ENCODE data around the gene RETREG1. TPM values are rescaled to one million over a fixed set of nuclear protein-coding genes. Genes with fewer than 3 reads are reported as not detected.
A peak's percentile ranks its signal among the peaks of the same experiment; 100 is the strongest.

The RETREG1 gene, protein sequence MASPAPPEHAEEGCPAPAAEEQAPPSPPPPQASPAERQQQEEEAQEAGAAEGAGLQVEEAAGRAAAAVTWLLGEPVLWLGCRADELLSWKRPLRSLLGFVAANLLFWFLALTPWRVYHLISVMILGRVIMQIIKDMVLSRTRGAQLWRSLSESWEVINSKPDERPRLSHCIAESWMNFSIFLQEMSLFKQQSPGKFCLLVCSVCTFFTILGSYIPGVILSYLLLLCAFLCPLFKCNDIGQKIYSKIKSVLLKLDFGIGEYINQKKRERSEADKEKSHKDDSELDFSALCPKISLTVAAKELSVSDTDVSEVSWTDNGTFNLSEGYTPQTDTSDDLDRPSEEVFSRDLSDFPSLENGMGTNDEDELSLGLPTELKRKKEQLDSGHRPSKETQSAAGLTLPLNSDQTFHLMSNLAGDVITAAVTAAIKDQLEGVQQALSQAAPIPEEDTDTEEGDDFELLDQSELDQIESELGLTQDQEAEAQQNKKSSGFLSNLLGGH
- total RNA-seq (2014; rRNA removed; shearing (Covaris generic)) = 2.2 and 2.3 TPM in 2 replicates
- polyA plus RNA-seq (2016; fragmentation: Nextera tagmentation; extraction: Ambion mirVana) = 3.6 and 3.8 TPM in 2 replicates
- long read RNA-seq, partial matches to known transcripts = 0 of 1 reads
- long read RNA-seq, other reads (novel, unspliced or antisense) = 0 of 1 reads

- Mint-ChIP-seq H3K9me3 (no peaks in the 10 kb centered on the region; the same call in 2 of the 3 replicates), H3K36me3 (ENCODE audit: low read depth) (no peaks in the 10 kb centered on the region; the same call in 2 of the 3 replicates), H3K4me1 (peaks cover 9% of the 10 kb centered on the region), H3K27me3 (ENCODE audit: insufficient read depth, low read depth, poor library complexity) (peaks cover 16% of the 10 kb centered on the region), H3K27ac (no peak within 1 kb of the TSS), H3K4me3 (peak within 1 kb of the TSS; percentile 83)
- DNase-seq (ENCODE audit: low spot score) = peak; percentile 69
- no peak within 1 kb of the TSS for H3K27ac ChIP-seq (ENCODE audit: low read depth)
- no peaks in the 10 kb centered on the region for H4K20me1 ChIP-seq (replicated peaks; ENCODE audit: insufficient read depth)
- H3K27me3 ChIP-seq (ENCODE audit: insufficient read depth) = peaks cover 57% of the 10 kb centered on the region
- peaks cover 7% of the 10 kb centered on the region for H3F3A ChIP-seq (replicated peaks; ENCODE audit: low read depth)
- H3K36me3 ChIP-seq (ENCODE audit: insufficient read depth) = no peaks in the 10 kb centered on the region
- TF ChIP-seq ZNF331 (CRISPR knock-in tag; IDR thresholded peaks at IDR 0.05; ENCODE audit: low read depth) (no peak), EZH2 (IDR thresholded peaks at IDR 0.05; ENCODE audit: low read depth, unreplicated experiment) (no peak), CREB1 (CRISPR knock-in tag; IDR thresholded peaks at IDR 0.05; ENCODE audit: low read depth) (no peak), JUNB (IDR thresholded peaks at IDR 0.05; ENCODE audit: unreplicated experiment) (no peak), ZNF462 (CRISPR knock-in tag; IDR thresholded peaks at IDR 0.05) (no peak), ZNF114 (CRISPR knock-in tag; IDR thresholded peaks at IDR 0.05) (no peak)
- TF ChIP-seq, protein P1, sequence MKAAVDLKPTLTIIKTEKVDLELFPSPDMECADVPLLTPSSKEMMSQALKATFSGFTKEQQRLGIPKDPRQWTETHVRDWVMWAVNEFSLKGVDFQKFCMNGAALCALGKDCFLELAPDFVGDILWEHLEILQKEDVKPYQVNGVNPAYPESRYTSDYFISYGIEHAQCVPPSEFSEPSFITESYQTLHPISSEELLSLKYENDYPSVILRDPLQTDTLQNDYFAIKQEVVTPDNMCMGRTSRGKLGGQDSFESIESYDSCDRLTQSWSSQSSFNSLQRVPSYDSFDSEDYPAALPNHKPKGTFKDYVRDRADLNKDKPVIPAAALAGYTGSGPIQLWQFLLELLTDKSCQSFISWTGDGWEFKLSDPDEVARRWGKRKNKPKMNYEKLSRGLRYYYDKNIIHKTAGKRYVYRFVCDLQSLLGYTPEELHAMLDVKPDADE (IDR thresholded peaks at IDR 0.05) = no peak
- H3K79me2 ChIP-seq (replicated peaks; ENCODE audit: insufficient read depth) = no peaks in the 10 kb centered on the region
- peak within 1 kb of the TSS; percentile 100 for H2AFZ ChIP-seq
- H3K4me1 ChIP-seq (ENCODE audit: insufficient read depth) = peaks cover 28% of the 10 kb centered on the region
- peak within 1 kb of the TSS; percentile 82 for H3K4me3 ChIP-seq
- ATAC-seq = peak; percentile 78
- H3K9me2 ChIP-seq (ENCODE audit: insufficient read depth) = no peaks in the 10 kb centered on the region
- H3K4me2 ChIP-seq = peak within 1 kb of the TSS; percentile 95
Observed at GRCh38 chr5:16616536-16617273, at the start of gene RETREG1. TSS of gene RETREG1 (minus strand) at chr5:16616997. CDS start at chr5:16616971, 26 bp downstream.

All from GM23338 (cell line).